BE2C (cell line): ENCODE measurements around the gene ZNF511.

Experiments used
- DNase-seq: peaks from one replicate; pipeline ENCODE4 v3.0.0-alpha.2; 2020
- H3K27me3 ChIP-seq: fragments of 250-450 bp; sonication (Bioruptor Pico); 2 replicates; pipeline ENCODE4 v1.5.1; 2020; ENCODE audit warnings: mild to moderate bottlenecking
- H3K36me3 ChIP-seq: fragments of 250-450 bp; sonication (Bioruptor Pico); 2 replicates; pipeline ENCODE4 v1.5.1; 2020; ENCODE audit warnings: mild to moderate bottlenecking
- H3K4me1 ChIP-seq: fragments of 250-450 bp; sonication (Bioruptor Pico); 2 replicates; pipeline ENCODE4 v1.5.1; 2020
- H3K4me3 ChIP-seq: 2 replicates; pipeline ENCODE4 v1.5.1; 2011; ENCODE audit warnings: low read depth, low read length
- H3K9me3 ChIP-seq: fragments of 250-450 bp; sonication (Bioruptor Pico); 2 replicates; pipeline ENCODE4 v1.5.1; 2020
- TF ChIP-seq, protein P1 (sequence below): IDR thresholded peaks from 2 replicates; pipeline ENCODE4 v1.5.1; 2012; ENCODE audit warnings: mild to moderate bottlenecking, low read depth, low read length

Gene ZNF511

DNA sequence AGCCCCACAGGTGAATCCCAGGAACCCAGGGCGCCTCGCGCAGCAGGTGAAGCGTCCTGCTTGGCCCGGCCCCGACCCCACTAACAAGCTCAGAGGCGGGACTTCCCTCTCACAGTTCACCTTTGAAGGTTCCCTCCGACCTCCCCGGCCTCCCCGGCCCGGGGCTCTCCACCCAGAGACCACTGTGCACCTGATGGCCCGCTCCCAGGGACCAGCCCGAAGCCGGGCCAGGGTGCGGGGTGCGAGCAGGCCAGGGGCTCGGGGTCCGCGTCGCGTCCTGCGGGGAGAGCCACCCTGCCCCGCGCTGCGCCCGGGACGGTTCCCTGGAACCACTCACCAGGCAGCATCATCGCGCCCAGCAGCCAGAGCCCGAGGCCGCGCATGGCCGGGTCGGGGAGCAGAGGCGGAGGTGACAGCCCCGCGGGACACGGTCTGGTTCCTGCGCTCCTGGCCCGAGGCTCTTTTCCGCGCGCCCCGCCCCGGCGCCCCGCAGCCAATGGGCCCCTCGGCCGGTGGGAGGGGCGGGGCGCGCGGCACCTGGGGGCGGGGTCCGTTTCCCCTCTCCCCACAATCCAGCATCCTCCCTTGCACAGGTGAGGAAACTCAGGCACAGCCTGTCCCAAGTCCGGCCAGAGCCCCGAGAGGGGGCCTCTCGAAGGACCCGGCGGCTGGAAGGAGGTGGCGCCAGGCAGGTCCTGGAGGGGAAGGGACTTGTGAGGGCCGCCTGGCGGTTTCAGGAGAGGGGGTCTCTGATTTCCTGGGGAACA, 32.1 kb upstream of the ZNF511 start, which contains the start of gene ADAM8:
TSS of gene ADAM8 (minus strand) at position 434 of the 767 bp plus-strand sequence. CDS start at position 383, 51 bp downstream.
- Histone ChIP-seq H3K4me3 (no peak within 1 kb of the TSS), H3K4me1 (peaks cover 3% of the 10 kb centered on the region; the same call in 1 of the 2 replicates), H3K9me3 (no peaks in the 10 kb centered on the region), H3K36me3 (peaks cover 3% of the 10 kb centered on the region; the same call in 1 of the 2 replicates), H3K27me3 (peaks cover 18% of the 10 kb centered on the region)
- TF ChIP-seq, protein P1, sequence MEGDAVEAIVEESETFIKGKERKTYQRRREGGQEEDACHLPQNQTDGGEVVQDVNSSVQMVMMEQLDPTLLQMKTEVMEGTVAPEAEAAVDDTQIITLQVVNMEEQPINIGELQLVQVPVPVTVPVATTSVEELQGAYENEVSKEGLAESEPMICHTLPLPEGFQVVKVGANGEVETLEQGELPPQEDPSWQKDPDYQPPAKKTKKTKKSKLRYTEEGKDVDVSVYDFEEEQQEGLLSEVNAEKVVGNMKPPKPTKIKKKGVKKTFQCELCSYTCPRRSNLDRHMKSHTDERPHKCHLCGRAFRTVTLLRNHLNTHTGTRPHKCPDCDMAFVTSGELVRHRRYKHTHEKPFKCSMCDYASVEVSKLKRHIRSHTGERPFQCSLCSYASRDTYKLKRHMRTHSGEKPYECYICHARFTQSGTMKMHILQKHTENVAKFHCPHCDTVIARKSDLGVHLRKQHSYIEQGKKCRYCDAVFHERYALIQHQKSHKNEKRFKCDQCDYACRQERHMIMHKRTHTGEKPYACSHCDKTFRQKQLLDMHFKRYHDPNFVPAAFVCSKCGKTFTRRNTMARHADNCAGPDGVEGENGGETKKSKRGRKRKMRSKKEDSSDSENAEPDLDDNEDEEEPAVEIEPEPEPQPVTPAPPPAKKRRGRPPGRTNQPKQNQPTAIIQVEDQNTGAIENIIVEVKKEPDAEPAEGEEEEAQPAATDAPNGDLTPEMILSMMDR: no peak
- DNase-seq: peak; percentile 54

DNA sequence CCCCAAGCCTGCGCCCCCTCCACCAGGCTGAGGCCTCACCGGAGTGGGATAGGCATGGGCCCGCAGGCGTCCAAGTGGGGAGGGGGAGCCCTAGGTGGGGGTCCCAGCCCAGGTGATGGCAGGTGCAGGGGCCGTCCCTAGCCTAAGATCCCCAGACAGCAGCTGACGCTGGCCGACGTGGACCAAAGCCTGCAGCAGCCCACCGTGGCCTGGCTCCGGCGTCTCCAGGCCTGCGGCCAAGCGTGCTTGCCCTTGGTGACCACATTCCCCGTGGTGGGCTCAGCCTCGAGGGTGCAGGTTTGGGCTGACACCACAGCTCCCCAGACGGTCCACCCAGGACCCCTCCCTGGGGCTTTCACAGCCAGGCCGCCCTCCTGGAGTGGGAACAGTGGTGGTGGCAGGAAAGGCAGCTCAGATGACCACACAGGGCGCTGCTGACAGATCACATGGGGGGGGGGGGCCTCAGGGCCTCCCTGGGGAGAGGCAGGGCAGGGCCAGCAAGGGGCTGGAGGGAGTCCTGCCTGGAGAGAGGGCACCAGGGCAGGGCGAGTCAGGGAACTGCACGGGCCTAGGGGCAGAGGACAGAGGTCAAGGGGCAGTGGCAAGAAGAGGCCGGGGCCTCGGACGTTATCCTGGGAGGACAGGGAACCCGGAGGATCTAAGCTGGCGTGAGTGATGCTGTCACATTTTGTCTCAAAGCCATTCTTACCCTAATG, 31.3 kb upstream of the ZNF511 start:
- H3K4me3 ChIP-seq: no peak overlapping the region
- TF ChIP-seq, protein P1: no peak
- H3K4me1 ChIP-seq: peaks cover 3% of the 10 kb centered on the region; the same call in 1 of the 2 replicates
- H3K36me3 ChIP-seq: peaks cover 3% of the 10 kb centered on the region; the same call in 1 of the 2 replicates
- H3K9me3 ChIP-seq: no peaks in the 10 kb centered on the region
- H3K27me3 ChIP-seq: peaks cover 18% of the 10 kb centered on the region
- no peak for DNase-seq

DNA sequence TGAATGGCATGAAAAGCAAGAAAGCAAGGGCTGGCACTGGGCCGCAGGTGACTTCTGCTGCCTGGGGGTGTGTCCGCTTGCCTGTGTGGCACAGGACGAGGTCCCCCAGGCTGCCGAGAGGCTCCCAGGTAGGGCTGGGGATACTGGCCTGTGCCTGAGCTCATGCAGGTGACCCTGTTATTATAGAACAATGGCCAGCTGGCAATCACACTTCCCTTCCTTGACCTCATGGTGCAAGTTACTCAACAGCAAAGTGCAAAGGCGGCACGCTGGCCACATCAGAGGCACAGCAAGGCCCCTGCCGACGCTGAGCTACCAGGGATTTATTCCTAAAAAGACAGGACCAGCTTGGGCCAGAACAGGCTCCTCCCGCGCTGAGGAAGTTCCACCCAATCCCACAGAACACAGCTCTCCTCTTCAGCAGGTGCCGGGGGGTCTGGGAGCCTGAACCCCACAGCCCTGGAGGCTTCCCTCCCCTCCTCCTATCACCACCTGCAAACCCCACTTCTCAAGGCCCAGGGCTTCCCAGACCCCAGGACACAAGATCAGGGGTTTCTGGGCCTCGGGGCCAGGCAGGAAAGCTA, 30.6 kb upstream of the ZNF511 start:
- TF ChIP-seq, protein P1: no peak
- no peak for DNase-seq
- peaks cover 3% of the 10 kb centered on the region; the same call in 1 of the 2 replicates for H3K4me1 ChIP-seq
- H3K9me3 ChIP-seq: no peaks in the 10 kb centered on the region
- peaks cover 18% of the 10 kb centered on the region for H3K27me3 ChIP-seq
- H3K36me3 ChIP-seq: peaks cover 3% of the 10 kb centered on the region
- no peak overlapping the region for H3K4me3 ChIP-seq

DNA sequence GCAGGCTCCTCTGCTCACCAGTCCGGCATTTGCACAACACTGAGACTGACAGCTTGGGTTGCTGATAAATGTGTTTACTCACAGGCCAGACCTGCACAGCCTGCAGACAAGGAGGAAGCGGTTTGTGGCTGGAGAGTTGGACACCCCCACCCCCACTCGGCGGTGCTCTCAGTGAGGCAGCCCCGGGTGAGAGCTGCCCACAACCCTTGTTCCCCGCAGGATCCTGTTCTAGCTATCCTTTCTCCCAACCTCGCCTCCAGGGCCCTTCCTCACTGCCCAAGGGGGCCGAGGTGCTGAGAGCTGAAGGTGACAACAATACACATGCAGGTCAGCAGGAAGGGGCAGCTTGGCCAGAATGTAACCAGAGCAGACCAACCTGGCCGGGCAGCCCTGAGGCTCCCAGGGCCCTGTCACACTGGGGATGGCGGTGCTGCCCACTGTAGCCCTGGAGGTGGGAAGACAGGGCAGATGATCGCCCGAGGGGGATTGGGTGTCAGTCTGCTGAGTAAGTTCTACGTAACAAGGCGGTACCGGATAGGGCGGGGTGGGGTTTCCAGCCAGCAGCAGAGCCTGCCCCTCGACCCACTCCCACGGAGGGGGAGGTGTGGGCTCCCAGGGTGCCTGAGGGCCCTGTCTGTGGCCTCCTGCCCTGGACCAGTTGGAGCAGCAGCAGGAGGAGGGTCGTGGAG, 30.0 kb upstream of the ZNF511 start:
- peaks cover 18% of the 10 kb centered on the region for H3K27me3 ChIP-seq
- H3K4me3 ChIP-seq: no peak overlapping the region
- H3K9me3 ChIP-seq: no peaks in the 10 kb centered on the region
- peak; percentile 55 for DNase-seq
- peaks cover 3% of the 10 kb centered on the region for H3K36me3 ChIP-seq
- peaks cover 3% of the 10 kb centered on the region; the same call in 1 of the 2 replicates for H3K4me1 ChIP-seq
- TF ChIP-seq, protein P1: no peak

DNA sequence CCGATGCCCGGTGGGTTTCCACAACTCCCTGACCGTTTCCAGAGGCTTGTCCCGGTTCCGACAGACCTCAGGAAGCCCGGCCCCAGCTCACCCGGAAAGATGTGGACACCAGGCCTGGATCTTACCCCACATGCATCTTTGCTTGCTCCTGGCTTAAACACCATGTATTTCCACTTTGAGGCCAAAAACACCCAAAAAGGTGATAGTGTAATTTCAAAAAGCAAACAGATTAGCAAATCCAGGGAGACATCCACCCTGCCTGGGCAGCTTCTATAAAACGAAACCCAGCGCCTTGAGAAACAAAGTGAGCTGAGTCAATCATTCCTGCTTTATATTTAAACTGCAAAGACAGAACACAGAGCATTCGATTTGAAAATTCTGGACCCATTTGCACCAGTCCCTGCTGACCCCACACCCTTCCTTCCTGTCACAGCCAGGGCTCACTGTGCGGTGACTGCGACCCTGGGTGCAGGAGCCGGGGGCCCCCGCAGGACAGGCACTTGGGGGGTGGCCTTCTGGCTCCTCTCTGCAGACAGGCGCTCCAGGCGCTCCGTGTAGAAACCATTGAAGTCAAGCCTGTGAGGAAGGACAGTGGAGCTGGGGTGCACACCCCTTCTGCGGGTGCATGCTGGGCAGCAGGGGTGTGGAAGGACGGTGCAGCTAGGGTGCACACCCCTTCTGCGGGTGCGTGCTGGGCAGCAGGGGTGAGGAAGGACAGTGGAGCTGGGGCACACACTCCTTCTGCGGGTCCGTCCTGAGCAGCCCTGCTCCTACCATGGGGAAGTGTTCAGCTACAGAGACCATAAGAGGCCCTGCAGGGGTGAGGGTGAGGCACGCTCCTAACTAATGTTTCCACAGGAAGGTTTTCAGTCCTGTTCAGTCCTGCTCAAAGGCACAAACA, 29.1 kb upstream of the ZNF511 start:
- TF ChIP-seq, protein P1: no peak
- H3K4me1 ChIP-seq: peaks cover 3% of the 10 kb centered on the region; the same call in 1 of the 2 replicates

More for the DNA sequence above, 29.1 kb upstream of the ZNF511 start:
- H3K27me3 ChIP-seq: peaks cover 18% of the 10 kb centered on the region
- DNase-seq: no peak
- H3K9me3 ChIP-seq: no peaks in the 10 kb centered on the region
- no peak overlapping the region for H3K4me3 ChIP-seq
- H3K36me3 ChIP-seq: peaks cover 9% of the 10 kb centered on the region
